Panc1 (cell line): ENCODE measurements around the gene MON1A. TPM values are rescaled to one million over a fixed set of nuclear protein-coding genes. Genes with fewer than 3 reads are reported as not detected.

Experiments used
- ATAC-seq: fragments of 200-7000 bp; cut with Tn5 transposase; 2 replicates; pipeline ENCODE4 v1.9.1; 2020; ENCODE audit warnings: mild to moderate bottlenecking, moderate library complexity
- BruUV-seq: library from RNA; stranded (reverse); fragments of 400-500 nt; replicated peaks from 2 replicates; lab custom pipeline; 2021; lab: Mats Ljungman, UMichigan
- CTCF ChIA-PET: fragments of 300-600 bp; sonication (Branson Sonifier 250); formaldehyde crosslinking; loops from one replicate; lab custom pipeline; 2022; ENCODE audit warnings: antibody characterized with exemption; lab: Charles Lee
- POLR2A ChIA-PET: fragments of 300-600 bp; sonication (Branson Sonifier 250); formaldehyde crosslinking; loops from one replicate; lab custom pipeline; 2022; ENCODE audit warnings: antibody characterized with exemption; lab: Charles Lee
- DNase-seq: peaks from one replicate; pipeline ENCODE4 v3.0.0-alpha.2; 2010; ENCODE audit warnings: low read depth, low spot score
- H3K27ac ChIP-seq: 2 replicates; pipeline ENCODE4 v1.5.1; 2011; ENCODE audit warnings: mild to moderate bottlenecking, low read length, inconsistent platforms
- H3K27me3 ChIP-seq: fragments of 200-500 bp; sonication (Bioruptor generic); 2 replicates; pipeline ENCODE4 v1.6.0; 2014; ENCODE audit warnings: low read length, inconsistent platforms; ENCODE audit not compliant: control insufficient read depth, insufficient read depth
- H3K36me3 ChIP-seq: fragments of 200-500 bp; sonication (Bioruptor generic); 2 replicates; pipeline ENCODE4 v1.5.1; 2014; ENCODE audit warnings: inconsistent platforms, mild to moderate bottlenecking, low read length, moderate library complexity; ENCODE audit not compliant: control insufficient read depth, insufficient read depth
- H3K4me1 ChIP-seq: 2 replicates; pipeline ENCODE4 v1.5.1; 2011; ENCODE audit warnings: inconsistent platforms, mild to moderate bottlenecking, low read length, moderate library complexity; ENCODE audit not compliant: control insufficient read depth, insufficient read depth
- H3K4me3 ChIP-seq, 2 experiments: 2 replicates each; pipeline ENCODE4 v1.5.1; 2011 to 2012; ENCODE audit warnings: low read depth in 2 of 2, low read length in 2 of 2, mild to moderate bottlenecking in 2 of 2, inconsistent platforms in 1 of 2, moderate library complexity in 1 of 2
- H3K9me3 ChIP-seq: fragments of 200-500 bp; sonication (Bioruptor generic); 2 replicates; pipeline ENCODE4 v1.5.1; 2014; ENCODE audit warnings: low read depth, mild to moderate bottlenecking, inconsistent platforms, low read length, moderate library complexity; ENCODE audit not compliant: control insufficient read depth, insufficient read depth
- CTCF ChIP-seq: fragments of 450-650 bp; IDR thresholded peaks from 2 replicates; pipeline ENCODE4 v1.5.1; 2017; ENCODE audit warnings: mild to moderate bottlenecking
- POLR2AphosphoS5 ChIP-seq: IDR thresholded peaks from 2 replicates; pipeline ENCODE4 v1.6.1; 2012; ENCODE audit warnings: mild to moderate bottlenecking, low read depth, low read length, moderate library complexity
- REST ChIP-seq, 2 experiments: IDR thresholded peaks; 2 replicates each; pipeline ENCODE4 v1.6.1; 2011 to 2012; ENCODE audit warnings: low read depth in 2 of 2, control low read depth in 1 of 2, low read length in 1 of 2, mild to moderate bottlenecking in 1 of 2, moderate library complexity in 1 of 2; ENCODE audit not compliant: insufficient read depth in 1 of 2
- SIN3A ChIP-seq: IDR thresholded peaks from 2 replicates; pipeline ENCODE4 v1.6.1; 2012; ENCODE audit warnings: low read depth, mild to moderate bottlenecking, low read length, moderate library complexity, borderline replicate concordance; ENCODE audit not compliant: insufficient read depth
- TCF7L2 ChIP-seq: IDR thresholded peaks from 2 replicates; pipeline ENCODE4 v1.6.1; 2011; ENCODE audit warnings: mild to moderate bottlenecking, low read depth, low read length, inconsistent platforms
- in situ Hi-C: cut with HindIII; loops from 2 replicates; pipeline ENCODE4 v1.10.0; 2016; ENCODE audit warnings: low sequenced_read_pairs, low pct_unique_long_range_greater_than_20kb
- intact Hi-C: fragments of 100-400 bp; cut with micrococcal nuclease; formaldehyde crosslinking; loops from one replicate; pipeline ENCODE4 v1.10.0; 2022; ENCODE audit not compliant: unreplicated experiment
- total RNA-seq: library from RNA; stranded (reverse); gene quantifications from one replicate; pipeline ENCODE4 v1.2.1, GENCODE V29; 2021; ENCODE audit not compliant: unreplicated experiment

Gene MON1A
- total RNA-seq, 1 experiment from 2014 or later: 12.9 TPM

GRCh38 chr3:49878686-49879085 is 50.9 kb downstream of the MON1A start:
- H3K4me1 ChIP-seq: no peaks in the 10 kb centered on the region
- DNase-seq: no peak
- no peak for ATAC-seq
- no peaks in the 10 kb centered on the region for H3K9me3 ChIP-seq
- ChIA-PET CTCF (no interaction called here), POLR2A (no interaction called here)
- no peak overlapping the region for H3K27ac ChIP-seq
- intact Hi-C loops (no loop called here), in situ Hi-C loops (no loop called here)
- H3K36me3 ChIP-seq: no peaks in the 10 kb centered on the region
- H3K4me3 ChIP-seq: no peak overlapping the region
- no TSS peak for BruUV-seq
- TF ChIP-seq TCF7L2 (no peak), POLR2AphosphoS5 (no peak), SIN3A (no peak), REST (IDR thresholded peaks at IDR 0.05; ENCODE audit: insufficient read depth in 1 of 2, low read depth in 2 of 2, low read length in 1 of 2) (no peak), CTCF (no peak)
- H3K27me3 ChIP-seq: no peaks in the 10 kb centered on the region

- BruUV-seq: no TSS peak
- DNase-seq: no peak
- Histone ChIP-seq H3K9me3 (no peaks in the 10 kb centered on the region), H3K36me3 (no peaks in the 10 kb centered on the region), H3K4me3 (no peak overlapping the region), H3K27ac (no peak overlapping the region), H3K4me1 (no peaks in the 10 kb centered on the region), H3K27me3 (no peaks in the 10 kb centered on the region)
- intact Hi-C loops: no loop called here
- ChIA-PET POLR2A (interaction anchor here (0.6 kb wide), 1 partner anchor 13 kb away, joined by 15 read pairs; no protein-coding TSS in a partner anchor), CTCF (interaction anchor here (0.6 kb wide), 1 partner anchor 23 kb away, joined by 3 read pairs; no protein-coding TSS in a partner anchor)
- TF ChIP-seq CTCF (no peak), POLR2AphosphoS5 (no peak), SIN3A (no peak), REST (IDR thresholded peaks at IDR 0.05; ENCODE audit: insufficient read depth in 1 of 2, low read depth in 2 of 2, low read length in 1 of 2) (no peak), TCF7L2 (no peak)
- in situ Hi-C loops: no loop called here
- no peak for ATAC-seq
These were observed 51.9 kb downstream of the MON1A start for GRCh38 chr3:49877716-49878115.
